Hematopoietic multipotent progenitor cell treated with erythropoietin and hydrocortisone succinate and interleukin-3 and kit ligand, for 17 days (in vitro differentiated cells): ENCODE results near the gene MPP1.

Experiments
- DNase-seq: peaks from one replicate; pipeline ENCODE4 v3.0.0-alpha.2; 2015; ENCODE audit warnings: low spot score

MPP1 gene

GRCh38 chrX:154812341-154813101 lies 7.2 kb upstream of the MPP1 start:
- no peak for DNase-seq

- no peak for DNase-seq
These were observed 4.8 kb upstream of the MPP1 start for GRCh38 chrX:154809939-154810665.

- no peak for DNase-seq
These were observed 1.7 kb upstream of the MPP1 start for GRCh38 chrX:154806837-154807501.

- DNase-seq, result no peak
These were observed 409 bp upstream of the MPP1 start for GRCh38 chrX:154805696-154806091.

GRCh38 chrX:154804261-154804956 lies 876 bp downstream of the MPP1 start:
- peak; percentile 57 for DNase-seq

GRCh38 chrX:154802947-154803346 lies 2.3 kb downstream of the MPP1 start:
- DNase-seq, result peak; percentile 68

- peak; percentile 52 for DNase-seq
These were observed 4.6 kb downstream of the MPP1 start for GRCh38 chrX:154800478-154801210.

GRCh38 chrX:154799556-154800348 lies 5.5 kb downstream of the MPP1 start:
- DNase-seq, result peak; percentile 67

GRCh38 chrX:154797006-154797405 lies 8.3 kb downstream of the MPP1 start:
- DNase-seq, result peak; percentile 39

- peak; percentile 37 for DNase-seq
These were observed 10.3 kb downstream of the MPP1 start for GRCh38 chrX:154795016-154795415.

- peak; percentile 60 for DNase-seq
These were observed 12.0 kb downstream of the MPP1 start for GRCh38 chrX:154793084-154793795.

- DNase-seq, result no peak
These were observed 13.3 kb downstream of the MPP1 start for GRCh38 chrX:154791939-154792338.

GRCh38 chrX:154791467-154791866 lies 13.8 kb downstream of the MPP1 start:
- DNase-seq, result no peak

GRCh38 chrX:154785716-154786115 lies 19.6 kb downstream of the MPP1 start:
- no peak for DNase-seq

- DNase-seq, result peak; percentile 63
These were observed 20.9 kb downstream of the MPP1 start for GRCh38 chrX:154784149-154784995.

- no peak for DNase-seq
These were observed 24.3 kb downstream of the MPP1 start for GRCh38 chrX:154780968-154781367.

GRCh38 chrX:154779261-154779660 lies 26.0 kb downstream of the MPP1 start:
- DNase-seq, result no peak

- no peak for DNase-seq
These were observed 28.5 kb downstream of the MPP1 start for GRCh38 chrX:154776753-154777152.
